Stimulated activated CD4-positive, alpha-beta T cell treated with anti-CD3 and anti-CD28 coated beads, Interleukin-1b, Interleukin-23, amount 100 ng/mL, for 4 hours (primary cell): ENCODE measurements around the gene SERPINA10.
"Not testable (repeated sequence)": the region's sequence is repeated elsewhere in the genome, so short reads cannot be mapped to it uniquely, and the experiment has no call there.

Source experiments
- DNase-seq, 2 donors: peaks; one replicate each; pipeline ENCODE4 v3.0.0-alpha.2; 2020; ENCODE audit warnings: low read depth in 2 of 2

SERPINA10 gene

GRCh38 chr14:94313991-94314655, 21.1 kb upstream of the SERPINA10 start:
- DNase-seq: no peak

DNA sequence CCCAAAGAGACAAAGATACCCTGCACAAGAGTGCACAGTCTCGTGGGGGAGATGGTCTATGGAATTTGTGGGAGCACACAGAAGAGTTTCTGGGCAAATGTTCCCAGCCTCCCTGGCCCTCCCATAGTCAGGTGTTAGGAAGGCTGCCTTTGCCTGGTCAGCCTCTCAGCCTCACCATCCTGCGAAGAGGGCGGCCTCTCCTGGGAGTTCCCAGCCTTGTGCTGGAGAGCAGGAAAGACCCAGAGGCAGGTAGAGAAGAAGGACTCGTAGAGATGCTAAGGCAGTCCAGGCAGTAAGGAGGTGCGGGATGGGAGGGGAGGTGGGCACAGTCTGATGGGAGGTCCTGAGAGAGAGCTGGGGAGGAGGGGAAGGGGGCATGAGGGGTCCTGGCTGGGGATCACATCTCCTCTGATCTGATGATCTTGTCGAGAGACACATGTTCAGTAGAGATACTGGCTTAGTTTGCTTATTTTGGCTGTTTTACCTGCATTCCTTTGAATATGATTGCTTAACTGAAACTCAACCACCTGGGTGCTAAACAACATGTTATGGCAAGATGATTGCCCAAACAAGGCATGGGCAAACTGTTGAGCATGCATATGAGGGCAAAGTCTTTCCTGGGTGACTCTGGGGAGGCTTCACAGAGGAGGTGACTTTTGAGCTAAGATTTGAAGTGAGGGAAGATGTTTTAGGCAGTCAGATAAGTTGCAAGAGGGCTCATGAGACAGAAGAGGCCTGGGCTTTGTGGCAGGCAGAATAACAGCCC, 19.6 kb upstream of the SERPINA10 start:
- DNase-seq: no peak

- DNase-seq: no peak
Observed at GRCh38 chr14:94310248-94310647, 17.2 kb upstream of the SERPINA10 start.

DNA sequence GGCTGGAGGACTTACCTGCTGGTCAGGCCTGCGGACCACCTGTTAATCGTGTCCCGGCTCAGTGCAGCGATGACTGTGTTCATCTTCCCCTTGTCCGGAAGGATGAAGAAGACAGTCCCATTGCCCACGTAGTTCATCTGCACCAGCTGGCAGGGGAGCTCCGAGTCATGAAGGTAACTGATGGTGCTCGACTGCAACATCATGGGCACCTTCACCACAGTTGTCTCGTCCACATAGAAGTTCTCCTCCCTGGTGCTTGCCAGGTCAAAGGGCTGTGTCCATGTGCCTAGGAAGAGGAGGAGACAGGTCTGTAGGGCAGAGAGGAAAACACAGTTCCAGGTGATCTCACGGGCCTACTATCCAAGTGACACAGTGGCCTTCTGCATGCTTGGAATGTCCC, 16.7 kb upstream of the SERPINA10 start:
- no peak for DNase-seq

DNA sequence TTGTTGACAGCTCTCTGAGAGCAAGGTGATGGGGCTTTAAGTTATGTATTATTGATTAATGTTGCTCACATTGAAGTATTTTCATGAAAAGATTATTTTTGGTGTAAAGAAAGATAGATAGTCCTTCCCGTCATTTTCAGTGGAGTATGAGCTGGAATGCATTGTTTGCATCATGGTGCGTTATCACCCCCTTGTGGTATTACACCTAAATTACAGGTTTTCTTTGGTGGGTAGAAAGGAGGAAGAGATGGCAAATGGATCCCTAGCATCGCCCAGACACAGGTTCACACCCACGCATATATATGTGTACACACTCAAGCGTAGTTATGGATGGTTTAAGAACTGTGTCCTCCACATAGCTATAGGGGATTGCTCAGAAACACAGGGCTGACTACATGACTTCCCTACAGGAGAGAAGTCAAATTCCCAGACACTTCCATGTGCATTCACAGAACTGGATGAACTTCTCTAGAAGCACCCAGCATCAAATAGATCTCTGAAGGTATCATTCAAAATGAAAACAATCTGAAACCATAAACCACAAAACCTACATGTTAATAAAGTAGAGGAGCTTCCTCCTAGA, 14.4 kb upstream of the SERPINA10 start:
- DNase-seq: no peak

DNA sequence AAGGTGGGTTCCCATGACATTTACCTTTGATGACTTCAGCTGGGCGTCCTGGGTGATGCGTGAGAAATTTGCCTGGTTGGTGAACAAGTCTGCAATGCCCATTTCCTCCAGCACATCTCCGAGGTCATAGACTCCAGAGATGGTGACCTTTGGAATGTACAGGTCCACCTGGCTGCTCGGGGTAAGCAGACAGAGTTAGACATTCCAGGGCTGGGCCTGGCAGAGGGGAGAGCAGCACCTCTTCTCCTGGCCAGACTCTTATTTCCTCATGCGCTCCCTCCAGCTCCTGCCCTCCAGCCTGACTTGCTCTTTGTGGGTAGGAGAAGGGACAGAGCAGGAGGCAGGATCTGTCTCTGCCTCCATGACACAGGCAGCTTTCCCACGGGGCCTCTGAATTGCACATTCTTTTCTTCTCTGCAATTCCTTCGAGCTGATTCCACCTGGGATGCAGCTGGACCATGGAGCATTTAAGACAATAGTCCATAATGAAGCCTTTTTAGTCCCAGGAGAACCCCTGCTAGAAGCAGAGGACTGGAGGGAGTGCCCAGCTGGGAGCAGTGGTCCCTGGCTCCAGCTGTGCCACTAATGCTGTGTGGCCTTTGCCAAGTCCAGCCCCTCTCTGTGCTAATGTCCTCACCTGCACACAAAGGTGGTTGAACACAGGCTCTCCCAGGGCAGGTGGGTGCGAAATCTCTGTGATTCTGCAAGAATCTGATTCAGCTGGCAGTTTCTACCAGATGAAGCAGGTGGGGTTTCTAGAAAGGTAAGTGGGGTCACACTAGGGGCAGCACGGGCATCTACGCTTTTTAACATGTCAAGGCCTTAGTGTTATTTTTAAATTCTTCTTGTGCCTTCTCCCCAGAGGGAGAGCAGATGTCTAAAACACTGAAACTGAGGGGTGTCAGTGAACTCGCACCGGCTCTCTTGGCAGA, 13.2 kb upstream of the SERPINA10 start:
- no peak for DNase-seq

GRCh38 chr14:94305620-94306019, 12.6 kb upstream of the SERPINA10 start:
- no peak for DNase-seq

DNA sequence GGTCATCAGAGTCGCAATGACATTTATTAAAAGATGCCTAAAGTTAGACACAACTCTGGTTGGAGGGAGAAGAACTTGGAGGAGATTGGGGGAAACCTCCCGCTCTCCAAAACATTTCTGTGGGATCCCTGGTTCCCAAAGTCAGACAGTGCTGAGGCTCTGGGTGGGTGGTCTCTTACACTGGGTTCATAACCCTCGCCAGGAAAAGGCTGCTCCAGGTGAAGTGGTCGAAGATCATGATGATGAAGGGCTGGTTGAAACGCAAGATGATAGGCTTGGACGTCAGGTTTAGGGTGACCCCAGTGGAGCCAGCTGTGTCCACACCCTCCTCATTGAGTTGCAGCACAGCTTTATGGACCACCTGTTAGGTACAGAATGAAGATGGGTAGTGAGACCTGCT, 11.2 kb upstream of the SERPINA10 start:
- no peak for DNase-seq

DNA sequence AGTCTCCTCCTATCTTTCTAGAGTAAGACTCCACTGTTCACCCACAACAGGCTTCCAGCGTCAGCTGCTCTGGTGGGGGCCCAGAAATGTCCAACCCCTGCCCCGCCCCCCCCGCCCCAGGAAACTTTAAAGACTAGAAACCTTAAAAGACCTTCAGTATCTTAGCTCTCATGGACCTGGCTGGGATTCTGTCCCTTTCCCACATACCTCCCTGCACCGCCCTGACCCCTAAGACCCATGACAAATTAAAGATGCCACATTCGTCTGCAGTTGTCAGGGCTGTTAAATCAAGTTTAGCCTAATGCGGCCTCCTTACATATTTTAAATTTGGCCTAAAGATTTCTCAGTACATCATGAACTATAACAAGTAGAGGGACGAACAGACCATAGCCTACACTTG, 10.0 kb upstream of the SERPINA10 start:
- no peak for DNase-seq

GRCh38 chr14:94298130-94298529, 5.1 kb upstream of the SERPINA10 start:
- DNase-seq: no peak

- not testable (repeated sequence) for DNase-seq
Observed at GRCh38 chr14:94296181-94296545, 3.1 kb upstream of the SERPINA10 start.

- DNase-seq: no peak
Observed at GRCh38 chr14:94295360-94296180, 2.5 kb upstream of the SERPINA10 start.

DNA sequence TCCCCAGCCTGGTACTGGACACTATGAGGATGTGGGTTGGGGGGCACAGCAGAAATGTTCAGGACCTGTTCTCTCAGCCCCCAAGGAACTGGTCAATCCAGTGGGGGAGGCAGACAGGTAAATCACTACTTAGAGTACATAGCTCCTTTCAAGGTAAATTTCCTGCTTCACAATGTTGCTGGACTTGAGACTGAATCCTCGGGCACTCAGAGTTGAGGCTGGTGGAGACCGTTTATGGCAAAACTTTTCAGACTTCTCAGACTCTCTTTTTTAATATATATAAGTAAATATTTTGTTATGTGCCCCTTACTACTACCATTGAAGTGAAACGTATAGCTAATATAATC, 483 bp upstream of the SERPINA10 start:
- no peak for DNase-seq

GRCh38 chr14:94292526-94292871, 569 bp downstream of the SERPINA10 start:
- DNase-seq: no peak

GRCh38 chr14:94291906-94292525, 1.1 kb downstream of the SERPINA10 start:
- DNase-seq: no peak

DNA sequence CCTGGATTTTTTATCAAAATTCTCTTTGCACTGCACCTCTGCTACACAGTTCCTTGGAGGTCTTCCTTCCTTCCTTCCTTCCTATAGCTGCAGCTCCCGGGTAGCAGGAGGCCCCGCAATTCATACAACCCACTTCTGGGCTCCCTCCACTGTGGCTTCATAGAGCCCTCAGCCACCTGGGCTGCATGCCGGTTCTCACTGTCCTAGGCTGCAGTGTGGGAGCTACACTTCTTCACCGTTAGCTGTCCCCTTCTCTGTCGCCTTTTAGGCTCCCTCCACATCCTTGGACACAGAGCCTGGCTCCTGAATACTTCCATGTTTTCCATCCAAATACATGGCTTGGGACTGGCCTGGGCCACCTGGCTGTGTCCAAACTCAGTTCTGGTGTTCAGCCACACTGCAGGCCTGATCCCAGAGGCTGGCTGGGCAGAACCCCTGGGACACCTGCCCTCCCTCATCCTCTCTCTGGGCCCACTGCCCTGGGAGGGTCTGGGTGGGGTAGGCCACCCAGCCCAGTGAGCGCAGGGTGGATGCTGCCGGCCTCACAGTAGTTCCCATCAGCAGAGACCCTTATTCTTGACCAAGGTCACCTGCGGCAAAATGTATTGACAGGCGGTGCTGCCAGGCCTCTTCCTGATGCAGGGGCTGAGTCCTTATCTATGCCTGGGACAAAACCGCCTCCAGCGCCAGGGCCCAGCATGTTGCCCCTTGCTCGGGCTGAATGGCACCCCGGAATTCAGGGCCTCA, 1.7 kb downstream of the SERPINA10 start:
- DNase-seq: no peak

DNA sequence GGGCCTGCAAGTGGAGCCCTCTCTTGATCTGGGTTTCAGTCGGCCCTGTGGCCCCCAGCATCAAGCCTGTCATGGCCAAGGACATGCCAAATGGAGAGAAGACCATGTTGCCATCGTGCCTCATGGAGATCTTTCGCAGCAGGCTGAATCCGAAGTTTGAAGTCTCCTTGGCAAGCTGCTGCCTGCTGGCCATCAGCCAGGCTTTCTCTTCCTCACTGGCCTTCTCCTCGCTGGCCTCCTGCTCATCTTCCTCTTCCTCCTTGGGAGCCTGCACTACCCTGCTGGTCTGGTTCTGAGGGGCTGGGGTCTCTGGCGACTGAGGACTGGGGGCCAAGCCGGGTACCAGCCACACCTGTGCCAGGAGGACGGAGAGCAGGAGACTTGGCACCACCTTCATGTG, 2.9 kb downstream of the SERPINA10 start:
- no peak for DNase-seq

DNA sequence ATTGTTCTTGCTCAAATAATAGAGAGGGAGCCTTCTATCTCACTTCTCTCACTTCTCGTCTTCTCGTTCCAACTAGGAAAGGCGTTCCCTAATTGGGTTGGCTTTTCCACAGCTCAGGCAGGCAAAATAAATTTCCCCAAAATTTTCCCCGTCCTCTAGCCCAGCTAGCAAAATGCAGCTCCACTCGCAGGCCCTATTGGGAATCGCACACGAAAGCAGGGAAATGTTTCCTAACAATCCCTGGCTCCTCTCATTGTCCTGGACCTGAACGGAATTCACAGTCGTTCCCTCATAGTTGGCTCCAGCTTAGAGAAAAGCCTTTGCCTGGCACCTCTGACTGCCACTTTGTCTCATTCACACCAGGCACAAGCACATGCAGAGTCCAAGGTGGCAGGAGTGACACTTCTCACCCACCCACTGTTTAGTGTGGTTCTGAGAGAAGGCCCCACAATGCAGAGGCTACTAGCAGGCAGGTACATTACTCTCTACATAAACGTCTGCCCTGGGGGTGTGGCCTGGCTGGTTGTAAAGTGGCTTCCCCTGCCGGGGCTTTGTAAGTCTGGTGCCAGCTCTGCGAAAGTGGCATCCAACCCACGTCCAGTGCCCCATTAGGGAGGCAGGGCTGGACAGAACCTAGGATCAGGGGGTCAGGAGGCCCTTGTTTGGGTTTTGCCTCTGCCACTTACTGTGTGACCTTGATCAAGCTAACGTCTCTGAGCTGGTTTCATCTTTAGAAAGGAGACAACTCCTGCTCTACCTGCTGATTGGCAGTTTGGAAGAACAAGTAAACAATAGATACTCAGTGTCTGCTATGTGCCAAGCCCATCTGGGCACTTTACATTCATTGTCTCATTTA, 4.2 kb downstream of the SERPINA10 start:
- no peak for DNase-seq

GRCh38 chr14:94285158-94285557, 7.9 kb downstream of the SERPINA10 start:
- no peak for DNase-seq
